ENCODE data around the gene MNAT1. TPM values are rescaled to one million over a fixed set of nuclear protein-coding genes. Genes with fewer than 3 reads are reported as not detected.

The MNAT1 gene
- polyA plus RNA-seq, 1 donor from 2014 or later = 104 TPM

GRCh38 chr14:60915781-60916180 is 181.2 kb downstream of the MNAT1 start:
- Histone ChIP-seq H3K27me3 (ENCODE audit: insufficient read depth, low read depth, low read length) (no peaks in the 10 kb centered on the region), H3K27ac (ENCODE audit: low read length) (no peak overlapping the region), H3K9me3 (ENCODE audit: low read length) (no peaks in the 10 kb centered on the region), H3K9ac (ENCODE audit: low read length) (no peak overlapping the region), H3K9me2 (ENCODE audit: insufficient read depth, low read length) (no peaks in the 10 kb centered on the region), H3F3A (ENCODE audit: insufficient read depth, low read length, poor library complexity, severe bottlenecking) (no peaks in the 10 kb centered on the region), H2AFZ (ENCODE audit: low read depth, low read length) (no peak overlapping the region), H4K20me1 (ENCODE audit: insufficient read depth) (no peaks in the 10 kb centered on the region), H3K79me2 (replicated peaks; ENCODE audit: insufficient read depth, low read length) (no peaks in the 10 kb centered on the region), H3K4me2 (ENCODE audit: low read length) (no peak overlapping the region), H3K36me3 (ENCODE audit: insufficient read depth, low read length) (no peaks in the 10 kb centered on the region), H3K4me3 (ENCODE audit: low read length) (no peak overlapping the region)
- no peak for TF ChIP-seq EZH2 (IDR thresholded peaks at IDR 0.05; ENCODE audit: borderline replicate concordance, insufficient read depth, low read length, poor library complexity, severe bottlenecking)
- no peak for TF ChIP-seq POLR2AphosphoS5 (IDR thresholded peaks at IDR 0.05)
- TF ChIP-seq REST (IDR thresholded peaks at IDR 0.05; ENCODE audit: borderline replicate concordance) = no peak
- TF ChIP-seq RAD21 (conservative IDR thresholded peaks at IDR 0.05) = no peak
- TF ChIP-seq TAF1 (IDR thresholded peaks at IDR 0.05; ENCODE audit: low read depth) = no peak
- TF ChIP-seq SMC3 (conservative IDR thresholded peaks at IDR 0.05; ENCODE audit: poor library complexity) = no peak
- no peak for TF ChIP-seq MXI1 (conservative IDR thresholded peaks at IDR 0.05; ENCODE audit: poor library complexity, severe bottlenecking)
- no peak for TF ChIP-seq EP300 (conservative IDR thresholded peaks at IDR 0.05; ENCODE audit: poor library complexity, severe bottlenecking)
- TF ChIP-seq, protein P1, sequence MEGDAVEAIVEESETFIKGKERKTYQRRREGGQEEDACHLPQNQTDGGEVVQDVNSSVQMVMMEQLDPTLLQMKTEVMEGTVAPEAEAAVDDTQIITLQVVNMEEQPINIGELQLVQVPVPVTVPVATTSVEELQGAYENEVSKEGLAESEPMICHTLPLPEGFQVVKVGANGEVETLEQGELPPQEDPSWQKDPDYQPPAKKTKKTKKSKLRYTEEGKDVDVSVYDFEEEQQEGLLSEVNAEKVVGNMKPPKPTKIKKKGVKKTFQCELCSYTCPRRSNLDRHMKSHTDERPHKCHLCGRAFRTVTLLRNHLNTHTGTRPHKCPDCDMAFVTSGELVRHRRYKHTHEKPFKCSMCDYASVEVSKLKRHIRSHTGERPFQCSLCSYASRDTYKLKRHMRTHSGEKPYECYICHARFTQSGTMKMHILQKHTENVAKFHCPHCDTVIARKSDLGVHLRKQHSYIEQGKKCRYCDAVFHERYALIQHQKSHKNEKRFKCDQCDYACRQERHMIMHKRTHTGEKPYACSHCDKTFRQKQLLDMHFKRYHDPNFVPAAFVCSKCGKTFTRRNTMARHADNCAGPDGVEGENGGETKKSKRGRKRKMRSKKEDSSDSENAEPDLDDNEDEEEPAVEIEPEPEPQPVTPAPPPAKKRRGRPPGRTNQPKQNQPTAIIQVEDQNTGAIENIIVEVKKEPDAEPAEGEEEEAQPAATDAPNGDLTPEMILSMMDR (IDR thresholded peaks at IDR 0.05; ENCODE audit: poor library complexity, severe bottlenecking) = no peak

DNA sequence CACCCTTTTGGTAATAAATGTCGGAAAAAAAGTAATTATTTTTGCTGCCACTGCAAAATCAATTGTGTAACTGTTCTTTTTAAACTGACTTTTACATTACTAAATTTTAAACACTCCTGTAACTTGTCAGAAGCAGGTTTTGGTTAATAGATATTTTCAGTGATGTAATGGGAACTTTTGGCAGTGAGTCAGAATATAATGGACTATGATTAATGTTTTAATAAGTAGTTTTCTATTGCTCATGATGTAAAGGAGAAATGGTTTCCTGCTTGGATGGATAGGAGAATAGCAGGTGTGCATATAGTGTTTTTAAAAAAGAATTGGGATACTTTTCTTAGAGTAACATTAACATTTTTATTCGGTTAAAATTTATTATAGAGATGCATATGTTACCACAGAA is 187.5 kb downstream of the MNAT1 start:
- no peaks in the 10 kb centered on the region for H3K9me2 ChIP-seq (ENCODE audit: insufficient read depth, low read length)
- no peak overlapping the region for H3K4me3 ChIP-seq (ENCODE audit: low read length)
- H4K20me1 ChIP-seq (ENCODE audit: insufficient read depth) = no peaks in the 10 kb centered on the region
- no peak for TF ChIP-seq EZH2 (IDR thresholded peaks at IDR 0.05; ENCODE audit: borderline replicate concordance, insufficient read depth, low read length, poor library complexity, severe bottlenecking)
- TF ChIP-seq REST (IDR thresholded peaks at IDR 0.05; ENCODE audit: borderline replicate concordance) = no peak
- TF ChIP-seq TAF1 (IDR thresholded peaks at IDR 0.05; ENCODE audit: low read depth) = no peak
- TF ChIP-seq, protein P1 (IDR thresholded peaks at IDR 0.05; ENCODE audit: poor library complexity, severe bottlenecking) = no peak
- TF ChIP-seq MXI1 (conservative IDR thresholded peaks at IDR 0.05; ENCODE audit: poor library complexity, severe bottlenecking) = no peak
- no peak for TF ChIP-seq RAD21 (conservative IDR thresholded peaks at IDR 0.05)
- TF ChIP-seq POLR2AphosphoS5 (IDR thresholded peaks at IDR 0.05) = no peak
- TF ChIP-seq EP300 (conservative IDR thresholded peaks at IDR 0.05; ENCODE audit: poor library complexity, severe bottlenecking) = no peak
- no peak for TF ChIP-seq SMC3 (conservative IDR thresholded peaks at IDR 0.05; ENCODE audit: poor library complexity)
- no peaks in the 10 kb centered on the region for H3F3A ChIP-seq (ENCODE audit: insufficient read depth, low read length, poor library complexity, severe bottlenecking)
- H3K4me2 ChIP-seq (ENCODE audit: low read length) = no peak overlapping the region
- no peak overlapping the region for H3K27ac ChIP-seq (ENCODE audit: low read length)
- H3K27me3 ChIP-seq (ENCODE audit: insufficient read depth, low read depth, low read length) = no peaks in the 10 kb centered on the region
- no peak overlapping the region for H3K9ac ChIP-seq (ENCODE audit: low read length)
- no peak overlapping the region for H2AFZ ChIP-seq (ENCODE audit: low read depth, low read length)
- H3K36me3 ChIP-seq (ENCODE audit: insufficient read depth, low read length) = no peaks in the 10 kb centered on the region
- H3K79me2 ChIP-seq (replicated peaks; ENCODE audit: insufficient read depth, low read length) = no peaks in the 10 kb centered on the region
- no peaks in the 10 kb centered on the region for H3K9me3 ChIP-seq (ENCODE audit: low read length)
